Anterior cingulate cortex (tissue), 58 donors: Measurements from ENCODE around the gene NR2C2AP.
"Not testable (repeated sequence)": the region's sequence is repeated elsewhere in the genome, so short reads cannot be mapped to it uniquely, and the experiment has no call there.

Experiments
- DNase-seq, 58 donors: peaks; one replicate each; lab custom pipeline; 2025; lab: John Stamatoyannopoulos, UW

The NR2C2AP gene

GRCh38 chr19:19191768-19192077 is 11.5 kb downstream of the NR2C2AP start:
- no peak for DNase-seq

DNA sequence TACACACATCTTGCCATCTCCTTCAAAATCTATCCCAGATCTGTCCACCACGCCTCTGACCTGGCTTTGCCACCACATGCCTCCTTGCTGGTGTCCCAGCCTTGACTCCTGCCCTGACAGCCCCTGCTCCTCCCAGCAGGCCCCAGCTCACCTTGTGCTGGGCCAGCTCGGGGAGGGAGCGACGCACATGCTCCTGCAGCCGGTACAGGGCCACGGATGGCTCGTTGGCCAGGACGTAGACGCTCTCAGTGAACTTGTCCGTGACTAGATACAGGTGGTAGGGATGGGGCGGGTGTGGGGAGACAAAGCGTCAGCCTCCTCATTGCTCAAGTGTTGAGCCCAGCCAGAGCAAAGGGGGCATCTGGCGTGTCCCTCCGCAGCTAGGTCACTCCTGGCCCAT is 16.5 kb downstream of the NR2C2AP start:
- DNase-seq = no peak

DNA sequence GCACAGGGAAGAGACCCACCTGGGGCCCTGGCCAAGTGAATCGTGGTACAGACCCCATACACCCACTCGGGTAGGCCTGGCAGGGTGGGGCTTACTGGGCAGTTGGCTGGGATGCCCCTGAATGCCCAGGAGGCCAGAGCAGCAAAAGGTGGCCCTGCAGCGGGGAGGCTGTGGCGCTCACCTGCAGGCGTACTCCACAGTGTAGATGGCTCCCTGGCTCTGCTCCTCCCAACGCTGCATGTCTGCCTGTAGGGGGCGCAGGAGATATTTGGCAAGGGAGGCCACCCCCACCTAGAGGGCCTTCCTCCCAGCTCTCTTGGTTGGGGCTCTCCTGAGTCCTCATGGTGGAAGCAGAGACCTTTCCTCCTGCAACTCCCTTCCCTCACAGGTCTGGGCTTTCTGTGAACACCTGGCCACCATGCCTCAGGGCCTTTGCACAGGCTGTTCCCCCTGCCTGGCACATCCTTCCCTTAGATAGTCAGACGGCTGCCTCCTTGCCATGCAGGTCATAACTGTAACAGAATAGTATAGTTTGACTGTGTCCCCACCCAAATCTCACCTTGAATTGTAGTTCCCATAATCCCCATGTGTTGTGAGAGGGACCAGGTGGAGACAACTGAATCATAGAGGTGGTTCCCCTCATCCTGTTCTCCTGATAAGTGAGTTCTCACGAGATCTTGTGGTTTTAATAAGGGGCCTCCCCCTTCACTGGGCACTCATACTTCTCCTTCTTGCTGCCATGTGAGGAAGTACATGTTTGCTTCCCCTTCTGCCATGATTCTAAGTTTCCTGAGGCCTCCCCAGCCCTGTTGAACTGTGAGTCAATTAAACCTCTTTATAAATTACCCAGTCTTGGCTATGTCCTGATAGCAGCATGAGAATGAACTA is 17.1 kb downstream of the NR2C2AP start:
- peak in 4 of 58 donors; percentile 1 to 13 (median 10) for DNase-seq

- DNase-seq = no peak
Measured at GRCh38 chr19:19181488-19181998, 21.7 kb downstream of the NR2C2AP start.

- no peak for DNase-seq
Measured at GRCh38 chr19:19179548-19180441, 23.4 kb downstream of the NR2C2AP start.

GRCh38 chr19:19176950-19177349 is 26.3 kb downstream of the NR2C2AP start:
- no peak for DNase-seq

DNA sequence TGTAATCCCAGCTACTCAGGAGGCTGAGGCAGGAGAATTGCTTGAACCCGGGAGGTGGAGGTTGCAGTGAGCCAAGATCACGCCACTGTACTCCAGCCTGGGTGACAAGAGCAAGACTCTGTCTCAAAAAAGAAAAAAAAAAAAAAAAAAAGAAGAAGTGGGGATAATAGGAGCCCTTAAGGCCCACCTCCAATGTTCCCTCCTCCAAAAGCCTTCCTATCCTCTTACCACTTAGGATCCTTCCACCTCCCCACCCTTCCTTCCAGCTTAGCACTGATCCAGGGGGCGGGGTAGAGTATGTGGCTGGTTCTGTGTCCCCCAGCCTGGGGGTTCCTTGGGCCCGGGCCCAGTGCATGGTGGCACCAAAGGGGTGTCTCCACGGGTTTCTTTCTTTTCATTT is 30.0 kb downstream of the NR2C2AP start:
- DNase-seq = not testable (repeated sequence)

DNA sequence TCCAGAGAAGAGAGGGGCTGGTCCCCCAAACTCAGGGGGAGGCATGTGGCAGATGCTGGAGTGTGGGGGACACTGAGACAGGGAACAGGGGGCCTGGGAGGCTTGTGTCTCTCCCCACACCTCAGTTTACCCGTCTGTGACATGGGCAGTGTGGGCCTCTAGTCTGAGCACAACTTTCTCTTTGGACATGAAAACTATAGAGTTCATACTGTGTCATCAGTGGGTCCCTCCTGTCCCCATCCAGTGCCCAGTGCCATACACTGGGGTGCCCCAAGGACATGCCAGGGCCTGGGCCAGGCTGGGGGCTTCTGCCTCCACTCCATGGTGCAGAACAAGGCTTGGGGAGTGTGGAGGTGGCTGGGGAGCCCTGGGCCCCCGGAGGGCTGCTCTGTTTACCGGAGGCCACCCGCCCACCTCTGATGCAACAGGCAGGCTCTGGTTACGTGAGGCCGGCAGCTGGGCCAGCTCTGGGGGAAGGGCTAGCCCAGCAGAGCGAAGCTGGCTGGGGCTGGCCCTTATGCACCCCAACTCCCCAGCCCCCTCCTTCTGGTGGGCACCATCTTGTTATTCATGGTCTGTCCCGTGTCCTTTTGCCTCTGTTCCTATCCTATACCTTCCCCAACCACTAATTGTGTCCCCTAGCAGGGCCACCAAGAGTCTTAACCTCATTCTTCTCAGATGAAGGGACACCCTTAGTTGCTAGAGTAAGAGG is 31.2 kb downstream of the NR2C2AP start:
- no peak for DNase-seq

- no peak for DNase-seq
Measured at GRCh38 chr19:19170873-19171672, 32.1 kb downstream of the NR2C2AP start.

DNA sequence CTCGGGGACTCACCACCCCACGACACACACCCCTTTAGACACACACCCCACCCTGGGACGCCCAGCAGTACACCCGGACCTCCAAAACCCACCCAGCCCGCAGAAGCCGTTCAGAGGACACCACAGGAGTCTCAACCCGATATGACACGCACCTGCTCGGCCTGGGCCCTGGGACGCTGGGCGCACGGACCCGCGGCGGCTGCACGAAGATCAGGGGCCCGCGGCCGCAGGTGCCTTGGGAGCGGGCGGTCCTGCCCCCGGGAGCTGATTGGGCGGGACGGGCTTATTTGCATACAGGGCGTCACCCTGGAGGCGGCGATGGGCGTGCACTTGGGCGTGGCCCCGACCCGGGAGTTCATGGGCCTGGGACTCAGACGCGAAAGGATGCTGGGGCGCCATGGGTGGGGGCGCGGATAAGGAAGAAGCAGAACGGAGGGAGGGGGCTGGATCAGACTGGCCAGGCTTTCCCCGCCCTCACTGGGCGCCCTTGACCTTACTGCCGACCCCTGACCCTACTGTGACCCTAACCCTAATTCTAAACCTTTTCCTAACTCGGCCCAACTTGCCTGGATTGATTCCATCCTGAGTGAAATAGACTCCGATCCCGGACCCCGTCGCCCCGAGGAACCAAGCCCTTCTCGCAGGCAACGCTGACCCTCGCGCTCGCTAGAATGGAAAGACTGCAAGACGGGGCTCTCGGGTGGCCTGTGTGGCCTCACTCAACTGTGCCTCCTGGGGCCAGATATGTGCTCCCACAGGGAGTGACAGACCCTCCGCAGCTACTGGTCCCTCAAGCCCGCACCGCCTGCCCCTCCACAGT is 33.0 kb downstream of the NR2C2AP start, which contains the start of gene MEF2B:
Gene MEF2B, minus strand, starts transcription at position 211 of the 820 bp plus-strand sequence. CDS start 19,528 bp downstream, outside the sequence.
- peak in 43 of 58 donors; percentile 1 to 66 (median 30) for DNase-seq

GRCh38 chr19:19169236-19170052 is 33.8 kb downstream of the NR2C2AP start:
- no peak for DNase-seq

- no peak for DNase-seq
Measured at GRCh38 chr19:19167612-19168011, 35.6 kb downstream of the NR2C2AP start.

DNA sequence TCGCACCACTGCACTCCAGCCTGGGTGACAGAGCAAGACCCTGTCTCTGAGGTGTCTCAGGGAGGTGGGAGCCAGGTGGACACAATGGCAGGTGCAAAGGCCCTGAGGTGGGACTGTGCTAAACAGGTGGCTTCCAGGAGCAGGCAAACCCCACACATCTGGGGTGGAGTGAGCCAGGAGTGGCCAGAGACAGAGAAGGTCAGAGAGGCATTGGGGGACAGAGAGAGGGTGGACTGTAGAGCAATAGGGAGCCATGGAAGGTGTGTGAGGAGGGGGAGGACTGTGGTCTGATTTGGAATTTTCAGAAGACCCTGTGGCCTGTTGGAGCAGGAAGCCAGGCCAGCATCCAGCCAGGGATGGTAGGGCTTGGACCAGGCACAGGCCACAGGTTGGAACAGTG is 37.8 kb downstream of the NR2C2AP start:
- no peak for DNase-seq

- no peak for DNase-seq
Measured at GRCh38 chr19:19162495-19162894, 40.7 kb downstream of the NR2C2AP start.

GRCh38 chr19:19160461-19161035 is 42.7 kb downstream of the NR2C2AP start:
- no peak for DNase-seq

- no peak for DNase-seq
Measured at GRCh38 chr19:19159534-19159933, 43.7 kb downstream of the NR2C2AP start.

DNA sequence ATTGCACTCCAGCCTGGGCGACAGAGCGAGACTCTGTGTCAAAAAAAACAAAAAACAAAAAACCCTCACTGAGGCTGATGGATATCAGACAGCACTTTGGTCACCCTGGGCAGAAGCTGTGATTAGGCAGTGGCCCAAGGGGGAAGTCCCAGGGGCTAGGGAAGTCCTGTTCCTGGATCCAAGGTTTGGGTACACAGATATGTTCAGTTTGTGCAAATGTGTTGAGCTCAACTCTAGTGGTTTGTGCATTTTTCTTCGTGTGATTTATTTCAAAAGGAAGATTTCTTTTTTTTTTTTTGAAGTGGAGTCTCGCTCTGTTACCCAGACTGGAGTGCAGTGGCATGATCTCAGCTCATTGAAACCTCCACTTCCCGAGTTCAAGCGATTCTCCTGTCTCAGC is 45.4 kb downstream of the NR2C2AP start:
- no peak for DNase-seq
